AG08395 (cell line): ENCODE measurements around the gene GIGYF2.
"Not testable (repeated sequence)": the region's sequence is repeated elsewhere in the genome, so short reads cannot be mapped to it uniquely, and the experiment has no call there.

Experiments used
- DNase-seq: peaks from one replicate; pipeline ENCODE4 v3.0.0; 2012; ENCODE audit warnings: mixed read lengths, low spot score

Gene GIGYF2, protein sequence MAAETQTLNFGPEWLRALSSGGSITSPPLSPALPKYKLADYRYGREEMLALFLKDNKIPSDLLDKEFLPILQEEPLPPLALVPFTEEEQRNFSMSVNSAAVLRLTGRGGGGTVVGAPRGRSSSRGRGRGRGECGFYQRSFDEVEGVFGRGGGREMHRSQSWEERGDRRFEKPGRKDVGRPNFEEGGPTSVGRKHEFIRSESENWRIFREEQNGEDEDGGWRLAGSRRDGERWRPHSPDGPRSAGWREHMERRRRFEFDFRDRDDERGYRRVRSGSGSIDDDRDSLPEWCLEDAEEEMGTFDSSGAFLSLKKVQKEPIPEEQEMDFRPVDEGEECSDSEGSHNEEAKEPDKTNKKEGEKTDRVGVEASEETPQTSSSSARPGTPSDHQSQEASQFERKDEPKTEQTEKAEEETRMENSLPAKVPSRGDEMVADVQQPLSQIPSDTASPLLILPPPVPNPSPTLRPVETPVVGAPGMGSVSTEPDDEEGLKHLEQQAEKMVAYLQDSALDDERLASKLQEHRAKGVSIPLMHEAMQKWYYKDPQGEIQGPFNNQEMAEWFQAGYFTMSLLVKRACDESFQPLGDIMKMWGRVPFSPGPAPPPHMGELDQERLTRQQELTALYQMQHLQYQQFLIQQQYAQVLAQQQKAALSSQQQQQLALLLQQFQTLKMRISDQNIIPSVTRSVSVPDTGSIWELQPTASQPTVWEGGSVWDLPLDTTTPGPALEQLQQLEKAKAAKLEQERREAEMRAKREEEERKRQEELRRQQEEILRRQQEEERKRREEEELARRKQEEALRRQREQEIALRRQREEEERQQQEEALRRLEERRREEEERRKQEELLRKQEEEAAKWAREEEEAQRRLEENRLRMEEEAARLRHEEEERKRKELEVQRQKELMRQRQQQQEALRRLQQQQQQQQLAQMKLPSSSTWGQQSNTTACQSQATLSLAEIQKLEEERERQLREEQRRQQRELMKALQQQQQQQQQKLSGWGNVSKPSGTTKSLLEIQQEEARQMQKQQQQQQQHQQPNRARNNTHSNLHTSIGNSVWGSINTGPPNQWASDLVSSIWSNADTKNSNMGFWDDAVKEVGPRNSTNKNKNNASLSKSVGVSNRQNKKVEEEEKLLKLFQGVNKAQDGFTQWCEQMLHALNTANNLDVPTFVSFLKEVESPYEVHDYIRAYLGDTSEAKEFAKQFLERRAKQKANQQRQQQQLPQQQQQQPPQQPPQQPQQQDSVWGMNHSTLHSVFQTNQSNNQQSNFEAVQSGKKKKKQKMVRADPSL (N-terminal part only)

GRCh38 chr2:232697059-232697806 is at the start of gene GIGYF2:
TSS of gene GIGYF2 (plus strand) at chr2:232697331. CDS start at chr2:232735198, 37,867 bp downstream.
- DNase-seq, result peak; percentile 99

DNA sequence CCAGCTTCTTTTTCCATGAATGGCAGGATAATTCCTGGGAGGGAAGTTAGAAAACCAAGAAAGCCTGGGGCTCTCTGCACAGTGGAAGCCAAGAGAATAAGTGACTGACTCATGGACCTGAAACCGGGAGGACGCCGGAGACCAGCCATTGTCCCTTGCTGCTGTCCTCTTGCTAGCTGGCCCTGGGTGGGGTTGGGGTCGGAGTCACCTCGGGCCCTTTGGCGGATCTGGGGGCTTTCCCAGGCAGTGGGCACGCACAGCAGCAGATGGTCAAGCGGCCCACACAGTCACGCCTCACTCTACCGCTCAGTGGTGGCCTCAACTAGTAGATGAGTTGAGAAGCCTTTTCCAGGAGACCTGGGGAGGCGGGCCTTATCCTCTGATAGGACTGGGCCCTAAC is 48.1 kb upstream of the GIGYF2 start:
- no peak for DNase-seq

- DNase-seq, result no peak
Measured at GRCh38 chr2:232652505-232652851, 44.7 kb upstream of the GIGYF2 start.

DNA sequence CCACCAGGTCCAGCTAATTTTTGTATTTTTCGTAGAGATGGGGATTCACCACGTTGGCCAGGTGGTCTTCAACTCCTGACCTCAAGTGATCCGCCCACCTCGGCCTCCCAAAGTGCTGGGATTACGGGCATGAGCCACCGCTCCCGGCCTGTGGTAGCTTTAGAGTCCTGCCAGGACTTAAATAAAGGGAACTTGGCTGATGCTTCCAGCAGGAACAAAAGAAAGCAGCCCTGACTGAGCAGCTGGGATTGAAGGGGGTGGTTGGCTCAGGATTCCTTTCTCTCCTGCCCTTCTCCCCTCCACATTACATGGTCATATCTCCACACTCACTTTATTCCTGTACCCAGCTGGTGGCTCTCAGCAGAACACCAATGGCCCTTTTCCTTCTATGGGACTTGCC is 43.7 kb upstream of the GIGYF2 start:
- DNase-seq, result no peak

DNA sequence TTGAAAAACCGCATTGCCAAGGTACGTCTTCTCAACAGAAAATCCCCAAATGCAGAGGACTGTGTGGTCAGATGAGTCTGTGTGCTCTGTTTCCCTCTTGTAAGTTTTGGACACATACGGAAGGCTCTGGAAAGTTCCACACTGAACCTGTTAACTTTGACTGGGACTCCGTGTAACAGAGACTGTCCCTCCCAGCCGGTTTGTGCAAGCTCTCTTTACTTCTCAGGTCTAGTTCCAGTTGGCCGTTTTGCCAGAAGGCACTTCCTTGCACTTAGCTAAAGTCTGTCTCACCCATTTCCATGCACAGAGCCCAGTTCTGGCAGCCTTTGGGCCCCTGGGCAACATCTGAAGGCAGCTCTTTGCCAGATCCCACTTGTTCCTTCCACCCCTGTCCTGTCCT is 41.7 kb upstream of the GIGYF2 start:
- DNase-seq, result no peak

DNA sequence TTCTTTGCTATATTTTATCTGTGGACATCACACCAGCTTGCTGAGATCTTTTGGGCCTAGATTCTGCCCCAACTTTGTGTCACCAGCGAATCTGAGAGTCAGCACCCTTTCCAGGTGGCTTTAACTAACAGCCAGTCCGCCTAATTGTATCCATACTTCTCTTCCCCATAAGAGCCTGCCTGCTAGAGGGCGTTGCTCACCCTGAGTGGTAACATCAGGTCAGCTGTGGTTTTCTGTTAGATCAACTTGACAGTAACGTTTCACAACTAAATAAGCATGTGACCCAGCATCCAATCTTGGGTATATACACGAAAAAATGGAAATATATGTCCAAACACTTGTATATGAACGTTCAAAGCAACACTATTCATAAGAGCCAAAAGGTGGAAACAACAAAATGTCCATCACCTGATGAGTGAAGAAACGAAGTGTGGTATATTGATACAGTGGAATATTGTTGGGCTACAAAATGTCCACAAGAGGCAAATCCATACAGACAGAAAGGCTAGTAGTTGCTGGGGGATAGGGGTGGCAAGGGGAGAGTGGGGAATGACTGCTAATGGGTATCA is 38.8 kb upstream of the GIGYF2 start:
- DNase-seq, result no peak

GRCh38 chr2:232659359-232659758 is 37.8 kb upstream of the GIGYF2 start:
- DNase-seq, result no peak

DNA sequence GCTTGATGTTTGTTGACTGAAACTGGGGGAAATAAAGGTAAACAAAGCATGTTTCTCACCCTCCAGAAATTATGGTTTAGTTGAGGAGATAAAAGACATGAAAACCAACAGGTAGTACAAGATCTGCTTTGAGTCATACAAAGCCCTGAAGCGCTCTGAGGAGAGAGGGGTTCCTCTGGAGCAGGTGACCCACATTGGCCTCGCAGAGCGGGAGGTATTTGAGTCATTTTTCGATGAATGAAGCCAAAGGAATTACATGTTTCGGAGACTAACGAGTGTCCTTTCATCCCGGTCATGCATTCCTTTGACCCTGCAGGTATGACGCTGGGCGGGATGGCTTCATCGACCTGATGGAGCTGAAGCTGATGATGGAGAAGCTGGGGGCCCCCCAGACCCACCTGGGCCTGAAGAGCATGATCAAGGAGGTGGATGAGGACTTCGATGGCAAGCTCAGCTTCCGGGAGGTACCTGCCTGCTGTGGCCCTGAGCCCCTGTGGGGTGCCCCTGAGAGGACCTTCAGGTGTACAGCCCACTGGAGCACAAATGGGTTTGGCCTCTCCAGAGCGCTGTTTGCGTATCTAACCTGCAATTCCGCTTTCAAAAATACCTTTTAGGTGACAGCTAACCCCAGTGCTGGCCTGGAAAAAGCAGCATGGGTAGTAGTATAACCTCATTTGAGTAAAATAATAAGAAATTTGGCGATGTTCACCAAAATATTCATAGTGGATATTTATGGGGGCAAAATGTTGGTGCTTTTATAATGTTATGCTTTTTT is 34.5 kb upstream of the GIGYF2 start:
- no peak for DNase-seq

- no peak for DNase-seq
Measured at GRCh38 chr2:232666051-232666805, 30.9 kb upstream of the GIGYF2 start.

GRCh38 chr2:232667989-232668583 is 29.0 kb upstream of the GIGYF2 start:
- DNase-seq, result no peak

- peak; percentile 54 for DNase-seq
Measured at GRCh38 chr2:232668805-232669444, 28.2 kb upstream of the GIGYF2 start.

GRCh38 chr2:232672588-232672987 is 24.5 kb upstream of the GIGYF2 start:
- no peak for DNase-seq

- no peak for DNase-seq
Measured at GRCh38 chr2:232674491-232674890, 22.6 kb upstream of the GIGYF2 start.

DNA sequence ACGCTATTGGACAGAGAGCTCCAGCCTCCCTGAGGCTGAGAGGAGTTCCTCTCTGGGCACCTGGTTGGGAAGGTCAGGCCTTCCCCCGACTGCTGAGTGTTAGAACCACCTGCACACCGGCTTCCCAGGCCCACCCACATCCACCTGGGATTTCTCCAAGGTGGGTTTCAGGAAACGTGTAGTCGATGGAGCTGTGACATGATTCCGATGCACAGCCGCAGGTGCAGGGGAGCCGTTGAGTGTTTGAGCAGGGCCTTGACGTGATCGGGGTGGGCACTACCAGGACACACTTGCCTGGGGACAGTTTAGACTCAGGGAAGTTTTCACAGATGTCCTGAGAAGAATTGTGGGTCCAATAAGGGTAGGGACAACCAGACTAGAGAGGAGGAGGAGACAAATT is 21.8 kb upstream of the GIGYF2 start:
- no peak for DNase-seq

DNA sequence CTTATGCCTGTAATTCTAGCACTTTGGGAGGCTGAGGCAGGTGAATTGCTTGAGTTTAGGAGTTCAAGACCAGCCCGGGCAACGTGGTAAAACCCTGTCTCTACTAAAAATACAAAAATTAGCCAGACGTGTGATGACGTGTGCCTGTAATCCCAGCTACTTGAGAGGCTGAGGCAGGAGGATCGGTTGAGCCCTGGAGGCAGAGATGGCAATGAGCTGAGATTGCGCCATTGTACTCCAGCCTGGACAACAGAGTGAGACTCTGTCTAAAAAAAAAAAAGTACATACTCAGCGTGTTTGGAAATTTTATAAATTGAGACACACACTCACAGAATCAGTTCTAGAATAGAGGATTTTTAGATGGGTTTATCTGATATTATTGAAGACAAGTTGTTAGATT is 17.1 kb upstream of the GIGYF2 start:
- no peak for DNase-seq

DNA sequence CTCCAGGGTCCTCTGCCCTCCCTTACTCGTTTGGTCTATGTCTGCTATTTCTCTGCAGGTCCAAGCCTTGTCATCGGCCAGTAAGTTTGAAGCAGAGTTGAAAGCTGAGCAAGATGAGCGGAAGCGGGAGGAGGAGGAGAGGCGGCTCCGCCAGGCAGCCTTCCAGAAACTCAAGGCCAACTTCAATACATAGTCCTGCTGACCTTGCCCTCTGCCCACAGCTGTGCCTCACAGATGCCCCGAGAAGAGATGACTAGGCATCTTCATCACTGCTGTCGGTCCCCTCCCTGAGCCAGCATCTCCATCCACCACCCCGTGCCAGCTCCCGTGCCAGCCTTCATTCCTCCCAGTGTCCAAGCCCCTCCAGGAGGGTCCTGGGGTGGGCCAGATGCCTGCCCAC is 15.6 kb upstream of the GIGYF2 start:
- DNase-seq, result no peak

- DNase-seq, result no peak
Measured at GRCh38 chr2:232683368-232683767, 13.8 kb upstream of the GIGYF2 start.

GRCh38 chr2:232685391-232685790 is 11.7 kb upstream of the GIGYF2 start:
- not testable (repeated sequence) for DNase-seq
